Endothelial cell of umbilical vein (primary cell): ENCODE data around the gene NEK6. TPM values are rescaled to one million over a fixed set of nuclear protein-coding genes. Genes with fewer than 3 reads are reported as not detected.

Experiments used
- BruUV-seq: library from RNA; stranded (reverse); fragments of 400-500 nt; replicated peaks from 2 replicates; lab custom pipeline; 2021; lab: Mats Ljungman, UMichigan
- CTCF ChIA-PET: fragments of 300-600, 350-600 bp; sonication (Branson Sonifier 250); formaldehyde crosslinking; loops from one replicate; lab custom pipeline; 2021; ENCODE audit warnings: antibody characterized with exemption, inconsistent platforms; lab: Charles Lee
- POLR2A ChIA-PET: fragments of 300-600, 350-600 bp; sonication (Branson Sonifier 250); formaldehyde crosslinking; loops from one replicate; lab custom pipeline; 2021; ENCODE audit warnings: antibody characterized with exemption, inconsistent platforms; lab: Charles Lee
- DNase-seq: peaks from one replicate; pipeline ENCODE4 v3.0.0-alpha.2; 2011; ENCODE audit warnings: low read depth, low spot score
- FAIRE-seq: peaks from 2 replicates; lab custom pipeline; 2011; peaks lifted over from hg19 to GRCh38; lab: Jason Lieb, UNC
- H2AFZ ChIP-seq: 2 replicates; pipeline ENCODE4 v1.6.0; 2012; ENCODE audit warnings: low read depth, low read length, control low read depth, inconsistent platforms
- H3K27ac ChIP-seq: 2 replicates; pipeline ENCODE4 v1.5.1; 2011; ENCODE audit warnings: low read depth, mild to moderate bottlenecking, control low read depth, low read length, moderate library complexity; ENCODE audit not compliant: insufficient read depth
- H3K27me3 ChIP-seq, 2 experiments: 2 replicates each; pipeline versions ENCODE4 v1.6.0 to v1.6.1; 2011; ENCODE audit warnings: low read length in 2 of 2, mixed read lengths in 1 of 2; ENCODE audit not compliant: control insufficient read depth in 2 of 2, insufficient read depth in 2 of 2
- H3K36me3 ChIP-seq, 2 experiments: 2 replicates in 1 of 2; 3 replicates in 1 of 2; pipeline ENCODE4 v1.5.1; 2011; ENCODE audit warnings: low read length in 2 of 2, mild to moderate bottlenecking in 1 of 2, moderate library complexity in 1 of 2; ENCODE audit not compliant: control insufficient read depth in 2 of 2, insufficient read depth in 2 of 2; ENCODE audit errors: extremely low read depth in 1 of 2
- H3K4me1 ChIP-seq: 3 replicates; pipeline ENCODE4 v1.5.1; 2011; ENCODE audit warnings: mild to moderate bottlenecking, low read length; ENCODE audit not compliant: control insufficient read depth, insufficient read depth; ENCODE audit errors: extremely low read depth
- H3K4me2 ChIP-seq: 2 replicates; pipeline ENCODE4 v1.6.1; 2011; ENCODE audit warnings: low read length, control low read depth, mixed read lengths; ENCODE audit not compliant: insufficient read depth
- H3K4me3 ChIP-seq, 3 experiments: fragments of 200-600 bp in 1 of 3; sonication (generic), shearing (Covaris generic) in 1 of 3; replicated peaks in 1 of 3; 2 replicates each; pipeline ENCODE4 v1.5.1; 2011 to 2016; ENCODE audit warnings: control low read depth in 3 of 3, low read length in 3 of 3, mild to moderate bottlenecking in 2 of 3, inconsistent platforms in 1 of 3, low read depth in 1 of 3, moderate library complexity in 1 of 3; ENCODE audit not compliant: insufficient read depth in 1 of 3
- H3K79me2 ChIP-seq: 2 replicates; pipeline ENCODE4 v1.6.0; 2012; ENCODE audit warnings: low read length, inconsistent platforms; ENCODE audit not compliant: control insufficient read depth, insufficient read depth
- H3K9ac ChIP-seq: replicated peaks from 2 replicates; pipeline ENCODE3; 2011; ENCODE audit warnings: low read length, control low read depth; ENCODE audit not compliant: insufficient read depth; ENCODE audit errors: extremely low read depth
- H3K9me1 ChIP-seq: replicated peaks from 3 replicates; pipeline ENCODE4 v1.6.0; 2011; ENCODE audit warnings: mild to moderate bottlenecking, low read length; ENCODE audit not compliant: control insufficient read depth, insufficient read depth; ENCODE audit errors: extremely low read depth
- H3K9me3 ChIP-seq: replicated peaks from 2 replicates; pipeline ENCODE4 v1.5.1; 2012; ENCODE audit warnings: low read length, inconsistent platforms; ENCODE audit not compliant: control insufficient read depth, insufficient read depth
- H4K20me1 ChIP-seq: replicated peaks from 2 replicates; pipeline ENCODE3; 2011; ENCODE audit warnings: mild to moderate bottlenecking, low read length; ENCODE audit not compliant: control insufficient read depth, insufficient read depth; ENCODE audit errors: extremely low read depth
- EZH2 ChIP-seq: IDR thresholded peaks from 2 replicates; pipeline ENCODE4 v1.6.1; 2012; ENCODE audit warnings: borderline replicate concordance, low read depth, mild to moderate bottlenecking, moderate library complexity, low read length, inconsistent platforms; ENCODE audit not compliant: severe bottlenecking
- FOS ChIP-seq: IDR thresholded peaks from 2 replicates; pipeline ENCODE4 v1.6.1; 2011; ENCODE audit warnings: mild to moderate bottlenecking, low read length, moderate library complexity, borderline replicate concordance; ENCODE audit not compliant: insufficient read depth
- GATA2 ChIP-seq: IDR thresholded peaks from 2 replicates; pipeline ENCODE4 v1.7.0; 2011; ENCODE audit warnings: low read depth, mild to moderate bottlenecking, moderate library complexity, mixed read lengths, low read length; ENCODE audit not compliant: insufficient read length, insufficient read depth
- JUN ChIP-seq: IDR thresholded peaks from 2 replicates; pipeline ENCODE4 v1.6.1; 2011; ENCODE audit warnings: borderline replicate concordance, low read depth; ENCODE audit not compliant: insufficient read length, insufficient read depth
- MYC ChIP-seq: IDR thresholded peaks from one replicate; pipeline ENCODE4 v1.6.1; 2011; ENCODE audit warnings: mild to moderate bottlenecking, low read depth, low read length
- POLR2A ChIP-seq: IDR thresholded peaks from 2 replicates; pipeline ENCODE4 v1.6.1; 2012; ENCODE audit warnings: low read depth, mild to moderate bottlenecking, control low read depth, low read length
- POLR2AphosphoS5 ChIP-seq: IDR thresholded peaks from 2 replicates; pipeline ENCODE4 v1.6.1; 2012; ENCODE audit warnings: low read depth, mild to moderate bottlenecking, control low read depth, low read length, moderate library complexity; ENCODE audit not compliant: insufficient read depth
- dilution Hi-C: fragments of 300-500 bp; cut with MboI; formaldehyde crosslinking; loops from one replicate; pipeline ENCODE4 v1.15.0; 2019; ENCODE audit warnings: low sequenced_read_pairs; ENCODE audit not compliant: extremely low pct_ligation_motif_present
- intact Hi-C: fragments of 100-400 bp; cut with micrococcal nuclease; formaldehyde crosslinking; loops from one replicate; pipeline ENCODE4 v1.10.0; 2022
- polyA plus RNA-seq, 4 experiments: library from polyadenylated mRNA; depleted of rRNA in 3 of 4; stranded (reverse) in 3 of 4; unstranded in 1 of 4; fragments of >200 nt; gene quantifications; 2 replicates each; pipeline versions ENCODE4 v1.2.1 to v1.2.3, GENCODE V29; 2011 to 2012; ENCODE audit warnings: missing spikeins in 1 of 4
- total RNA-seq: library from RNA; stranded (reverse); gene quantifications from 2 replicates; pipeline ENCODE4 v1.2.3, GENCODE V29; 2021
- TF ChIP-seq, protein P1 (sequence below), 2 donors: IDR thresholded peaks; 1 replicate in 1 of 2; 2 replicates in 1 of 2; pipeline ENCODE4 v1.5.1; 2011; ENCODE audit warnings: low read length in 2 of 2, mild to moderate bottlenecking in 2 of 2, moderate library complexity in 2 of 2, control low read depth in 1 of 2, inconsistent platforms in 1 of 2, low read depth in 1 of 2; ENCODE audit not compliant: insufficient read depth in 1 of 2; ENCODE audit errors: extremely low read depth in 1 of 2
- TF ChIP-seq, protein P2 (sequence below): IDR thresholded peaks from 2 replicates; pipeline ENCODE4 v1.6.1; 2011; ENCODE audit not compliant: insufficient read depth, insufficient read length

NEK6 gene
- total and polyA plus RNA-seq, 2 donors (not counting 3 experiments of a cell fraction or from before 2014, with no cell fraction given) = 64.3 to 67.1 TPM

DNA sequence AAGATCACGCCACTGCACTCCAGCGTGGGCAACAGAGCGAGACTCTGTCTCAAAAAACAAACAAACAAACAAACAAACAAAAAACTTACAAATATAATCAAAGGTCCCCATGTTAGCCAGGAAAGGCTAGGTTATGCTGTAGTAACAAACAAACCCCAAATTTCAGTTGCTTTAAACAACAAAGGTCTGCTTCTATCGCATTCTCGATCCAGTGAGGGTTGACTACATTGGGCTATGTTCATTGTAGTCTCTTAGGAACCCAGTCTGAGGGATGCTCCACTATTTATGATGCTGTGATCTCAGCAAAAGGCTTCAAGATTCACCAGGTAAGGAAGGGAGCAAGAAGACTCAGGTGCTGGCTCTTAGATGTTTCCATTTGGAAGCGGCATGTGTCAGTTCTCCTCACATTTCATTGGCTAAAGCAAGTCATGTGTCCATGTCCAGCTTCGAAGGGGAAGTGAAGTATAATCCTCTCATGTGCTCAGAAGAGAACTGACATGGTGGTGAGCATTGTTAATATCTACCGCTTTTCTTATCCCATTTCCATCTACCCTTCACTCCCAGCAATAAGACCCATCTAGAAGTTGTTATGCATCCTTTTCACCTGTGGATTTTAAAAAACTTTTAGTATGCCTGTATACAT is 26.5 kb upstream of the NEK6 start:
- dilution Hi-C loops = no loop called here
- CTCF ChIA-PET = interaction anchor here (0.8 kb wide), 1 partner anchor 10 kb away, joined by 3 read pairs; no protein-coding TSS in a partner anchor
- POLR2A ChIA-PET = no interaction called here
- no peak for FAIRE-seq
- DNase-seq = no peak
- Histone ChIP-seq H3K4me2 (no peak overlapping the region), H3K9me3 (no peaks in the 10 kb centered on the region), H3K4me3 (no peak overlapping the region), H3K27me3 (peaks cover 0 to 6% of the 10 kb centered on the region in 2 experiments), H3K9me1 (no peaks in the 10 kb centered on the region), H3K4me1 (no peaks in the 10 kb centered on the region), H4K20me1 (no peaks in the 10 kb centered on the region), H2AFZ (no peak overlapping the region), H3K36me3 (no peaks in the 10 kb centered on the region), H3K27ac (no peak overlapping the region), H3K9ac (no peak overlapping the region), H3K79me2 (no peaks in the 10 kb centered on the region)
- intact Hi-C loops = no loop called here
- no peak for TF ChIP-seq FOS
- BruUV-seq = no TSS peak

DNA sequence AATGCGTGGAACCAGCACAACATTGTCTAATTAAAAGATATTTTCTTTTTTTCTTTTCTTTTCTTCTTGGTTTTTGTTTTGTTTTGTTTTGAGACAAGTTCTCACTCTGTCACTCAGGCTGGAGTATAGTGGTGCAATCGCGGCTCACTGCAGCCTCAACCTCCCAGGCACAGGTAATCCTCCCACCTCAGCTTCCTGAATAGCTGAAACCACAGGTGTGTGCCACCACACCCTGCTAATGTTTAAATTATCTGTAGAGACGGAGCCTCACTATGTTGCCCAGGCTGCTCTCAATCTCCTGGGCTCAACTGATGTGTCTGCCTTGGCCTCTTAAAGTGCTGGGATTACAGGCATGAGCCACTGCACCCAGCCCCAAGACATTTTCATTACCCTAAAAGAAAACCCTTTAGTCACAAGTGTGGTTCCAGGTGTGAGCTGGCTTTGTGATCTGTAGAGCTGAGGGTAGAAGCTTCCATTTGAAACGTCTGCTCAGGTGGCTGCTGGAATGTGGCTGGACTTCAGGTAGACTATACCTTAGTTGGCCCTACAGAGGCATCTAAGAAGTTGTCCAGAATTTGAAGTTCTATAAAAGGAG is 19.1 kb upstream of the NEK6 start:
- no peak for TF ChIP-seq JUN
- no peak for TF ChIP-seq POLR2A
- TF ChIP-seq GATA2 = no peak
- TF ChIP-seq, protein P1, sequence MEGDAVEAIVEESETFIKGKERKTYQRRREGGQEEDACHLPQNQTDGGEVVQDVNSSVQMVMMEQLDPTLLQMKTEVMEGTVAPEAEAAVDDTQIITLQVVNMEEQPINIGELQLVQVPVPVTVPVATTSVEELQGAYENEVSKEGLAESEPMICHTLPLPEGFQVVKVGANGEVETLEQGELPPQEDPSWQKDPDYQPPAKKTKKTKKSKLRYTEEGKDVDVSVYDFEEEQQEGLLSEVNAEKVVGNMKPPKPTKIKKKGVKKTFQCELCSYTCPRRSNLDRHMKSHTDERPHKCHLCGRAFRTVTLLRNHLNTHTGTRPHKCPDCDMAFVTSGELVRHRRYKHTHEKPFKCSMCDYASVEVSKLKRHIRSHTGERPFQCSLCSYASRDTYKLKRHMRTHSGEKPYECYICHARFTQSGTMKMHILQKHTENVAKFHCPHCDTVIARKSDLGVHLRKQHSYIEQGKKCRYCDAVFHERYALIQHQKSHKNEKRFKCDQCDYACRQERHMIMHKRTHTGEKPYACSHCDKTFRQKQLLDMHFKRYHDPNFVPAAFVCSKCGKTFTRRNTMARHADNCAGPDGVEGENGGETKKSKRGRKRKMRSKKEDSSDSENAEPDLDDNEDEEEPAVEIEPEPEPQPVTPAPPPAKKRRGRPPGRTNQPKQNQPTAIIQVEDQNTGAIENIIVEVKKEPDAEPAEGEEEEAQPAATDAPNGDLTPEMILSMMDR (IDR thresholded peaks at IDR 0.05; ENCODE audit: extremely low read depth in 1 of 2, insufficient read depth in 1 of 2, low read depth in 1 of 2, low read length in 2 of 2) = no peak
- no peak for TF ChIP-seq POLR2AphosphoS5
- TF ChIP-seq EZH2 = no peak
- TF ChIP-seq, protein P2, sequence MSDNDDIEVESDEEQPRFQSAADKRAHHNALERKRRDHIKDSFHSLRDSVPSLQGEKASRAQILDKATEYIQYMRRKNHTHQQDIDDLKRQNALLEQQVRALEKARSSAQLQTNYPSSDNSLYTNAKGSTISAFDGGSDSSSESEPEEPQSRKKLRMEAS = no peak
- TF ChIP-seq FOS = no peak
- TF ChIP-seq MYC = no peak
- intact Hi-C loops = no loop called here
- Histone ChIP-seq H3K27me3 (peaks cover 3 to 9% of the 10 kb centered on the region in 2 experiments), H4K20me1 (no peaks in the 10 kb centered on the region), H3K4me3 (no peak overlapping the region), H3K4me2 (no peak overlapping the region), H3K9me1 (no peaks in the 10 kb centered on the region), H3K4me1 (peaks cover 12% of the 10 kb centered on the region), H3K9me3 (no peaks in the 10 kb centered on the region), H3K36me3 (no peaks in the 10 kb centered on the region), H3K79me2 (no peaks in the 10 kb centered on the region), H2AFZ (no peak overlapping the region), H3K27ac (no peak overlapping the region), H3K9ac (no peak overlapping the region)
- dilution Hi-C loops = no loop called here
- BruUV-seq = no TSS peak
- ChIA-PET POLR2A (no interaction called here), CTCF (interaction anchor here (0.9 kb wide), 1 partner anchor 133 kb away, joined by 3 read pairs; no protein-coding TSS in a partner anchor)
- FAIRE-seq (no peak), DNase-seq (no peak)
